AG10803 (cell line): ENCODE measurements around the gene OR3A3.
"Not testable (repeated sequence)": the region's sequence is repeated elsewhere in the genome, so short reads cannot be mapped to it uniquely, and the experiment has no call there.

Experiments used
- DNase-seq: peaks from one replicate; pipeline ENCODE4 v3.0.0; 2010; ENCODE audit warnings: low read depth
- H3K4me3 ChIP-seq: 2 replicates; pipeline ENCODE4 v1.5.1; 2011; ENCODE audit warnings: mild to moderate bottlenecking, low read length, control low read depth
- TF ChIP-seq, protein P1 (sequence below): conservative IDR thresholded peaks from 2 replicates; pipeline ENCODE4 v1.5.1; 2011; ENCODE audit warnings: mild to moderate bottlenecking, low read length, control low read depth, inconsistent platforms

Gene OR3A3

DNA sequence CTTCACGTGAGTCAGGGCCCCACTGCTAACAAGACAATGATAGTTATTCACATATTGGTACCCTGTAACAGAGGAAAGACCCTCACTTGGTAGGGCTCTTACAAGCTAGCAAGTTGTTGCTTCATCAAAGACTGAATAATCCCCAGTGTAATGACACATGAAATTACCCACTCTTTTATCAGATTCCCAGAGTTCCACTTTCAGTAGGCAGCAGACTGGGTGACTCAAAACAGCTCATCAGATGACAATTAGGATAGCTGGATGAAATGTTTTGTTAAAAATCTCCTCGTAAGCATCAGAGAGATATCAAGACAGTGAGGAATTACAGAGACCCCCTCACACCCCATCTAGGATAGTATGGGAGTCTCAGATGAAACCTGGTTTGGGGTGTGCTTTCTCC lies 29.3 kb downstream of the OR3A3 start:
- TF ChIP-seq, protein P1, sequence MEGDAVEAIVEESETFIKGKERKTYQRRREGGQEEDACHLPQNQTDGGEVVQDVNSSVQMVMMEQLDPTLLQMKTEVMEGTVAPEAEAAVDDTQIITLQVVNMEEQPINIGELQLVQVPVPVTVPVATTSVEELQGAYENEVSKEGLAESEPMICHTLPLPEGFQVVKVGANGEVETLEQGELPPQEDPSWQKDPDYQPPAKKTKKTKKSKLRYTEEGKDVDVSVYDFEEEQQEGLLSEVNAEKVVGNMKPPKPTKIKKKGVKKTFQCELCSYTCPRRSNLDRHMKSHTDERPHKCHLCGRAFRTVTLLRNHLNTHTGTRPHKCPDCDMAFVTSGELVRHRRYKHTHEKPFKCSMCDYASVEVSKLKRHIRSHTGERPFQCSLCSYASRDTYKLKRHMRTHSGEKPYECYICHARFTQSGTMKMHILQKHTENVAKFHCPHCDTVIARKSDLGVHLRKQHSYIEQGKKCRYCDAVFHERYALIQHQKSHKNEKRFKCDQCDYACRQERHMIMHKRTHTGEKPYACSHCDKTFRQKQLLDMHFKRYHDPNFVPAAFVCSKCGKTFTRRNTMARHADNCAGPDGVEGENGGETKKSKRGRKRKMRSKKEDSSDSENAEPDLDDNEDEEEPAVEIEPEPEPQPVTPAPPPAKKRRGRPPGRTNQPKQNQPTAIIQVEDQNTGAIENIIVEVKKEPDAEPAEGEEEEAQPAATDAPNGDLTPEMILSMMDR = no peak
- no peak for DNase-seq
- no peak overlapping the region for H3K4me3 ChIP-seq

- no peak for DNase-seq
- TF ChIP-seq, protein P1 = no peak
- no peak overlapping the region for H3K4me3 ChIP-seq
Measured at GRCh38 chr17:3447625-3448024, 36.5 kb downstream of the OR3A3 start.

DNA sequence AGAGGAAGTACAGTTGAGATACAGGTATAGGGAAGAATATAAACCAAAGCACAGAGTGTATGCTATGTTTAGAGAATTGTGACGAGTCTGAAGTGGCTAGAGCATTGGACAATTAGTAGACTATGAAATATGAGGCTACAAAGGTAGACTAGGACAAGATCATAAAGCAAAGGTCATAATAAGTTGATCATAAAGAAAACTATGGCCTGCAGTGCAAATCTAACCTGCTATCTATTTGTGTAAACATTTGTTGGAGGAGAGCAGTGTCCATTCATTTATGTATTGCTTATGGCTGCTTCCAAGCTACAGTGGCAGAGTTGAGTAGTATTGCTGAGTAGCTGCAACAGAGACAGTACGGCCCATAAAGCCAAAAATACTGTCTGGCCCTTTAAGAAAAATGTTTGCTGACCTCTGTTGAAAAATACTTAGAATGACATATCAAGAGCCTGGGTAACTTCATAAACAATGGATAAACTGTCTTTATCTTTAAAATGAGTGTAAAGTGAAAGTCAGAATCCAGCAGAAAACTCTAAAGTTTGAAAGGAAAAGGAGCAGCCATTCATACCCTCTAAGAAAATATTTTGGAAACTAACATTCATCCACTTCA lies 37.0 kb downstream of the OR3A3 start:
- no peak overlapping the region for H3K4me3 ChIP-seq
- TF ChIP-seq, protein P1 = no peak
- DNase-seq = no peak

- DNase-seq, H3K4me3 ChIP-seq: not testable (repeated sequence)
Measured at GRCh38 chr17:3466355-3466754, 55.2 kb downstream of the OR3A3 start.

DNA sequence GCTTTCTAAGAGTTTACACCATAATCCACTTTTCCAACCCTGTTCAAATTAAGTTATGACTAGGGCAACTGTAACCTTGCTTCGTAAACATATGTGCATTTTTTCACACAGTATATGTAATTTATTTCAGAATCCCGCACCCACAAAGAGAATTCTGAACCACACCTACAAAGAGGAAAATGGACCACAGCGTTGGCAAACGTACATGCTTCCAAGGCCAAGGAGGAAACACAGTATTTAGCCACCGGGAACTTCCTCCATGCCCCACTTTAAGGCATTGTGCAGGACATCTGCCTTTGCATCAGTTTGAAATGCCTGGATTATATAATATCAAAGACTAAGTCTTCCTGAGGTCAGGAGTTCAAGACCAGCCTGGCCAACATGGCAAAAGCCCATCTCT lies 58.4 kb downstream of the OR3A3 start:
- DNase-seq = no peak
- TF ChIP-seq, protein P1 = no peak
- H3K4me3 ChIP-seq = no peak overlapping the region

DNA sequence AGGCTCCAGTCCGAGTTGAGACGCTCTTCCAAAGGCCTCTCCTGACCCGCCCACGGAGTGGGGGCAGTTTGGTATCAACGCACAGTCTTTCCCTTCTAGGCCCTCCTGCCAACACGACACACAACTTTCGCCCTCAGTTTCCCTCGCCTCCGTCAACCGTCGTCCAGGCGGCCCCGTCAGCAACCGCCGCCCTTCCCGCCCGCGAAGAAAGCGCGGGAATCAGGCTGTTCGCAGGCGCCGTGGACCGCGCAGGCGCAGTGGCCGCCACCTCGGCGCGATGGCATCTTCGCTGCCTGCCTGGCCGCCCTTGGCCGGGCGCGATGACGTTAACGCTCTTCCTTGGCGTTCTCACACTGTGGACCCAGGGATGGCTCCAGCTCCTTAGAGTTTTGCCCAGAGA lies 60.4 kb downstream of the OR3A3 start, which contains the start of gene SPATA22:
TSS of gene SPATA22 (minus strand) at position 221 of the 400 bp plus-strand sequence. CDS start 2,494 bp downstream, outside the sequence.
- H3K4me3 ChIP-seq = no peak within 1 kb of the TSS
- DNase-seq = no peak
- TF ChIP-seq, protein P1 = no peak

DNA sequence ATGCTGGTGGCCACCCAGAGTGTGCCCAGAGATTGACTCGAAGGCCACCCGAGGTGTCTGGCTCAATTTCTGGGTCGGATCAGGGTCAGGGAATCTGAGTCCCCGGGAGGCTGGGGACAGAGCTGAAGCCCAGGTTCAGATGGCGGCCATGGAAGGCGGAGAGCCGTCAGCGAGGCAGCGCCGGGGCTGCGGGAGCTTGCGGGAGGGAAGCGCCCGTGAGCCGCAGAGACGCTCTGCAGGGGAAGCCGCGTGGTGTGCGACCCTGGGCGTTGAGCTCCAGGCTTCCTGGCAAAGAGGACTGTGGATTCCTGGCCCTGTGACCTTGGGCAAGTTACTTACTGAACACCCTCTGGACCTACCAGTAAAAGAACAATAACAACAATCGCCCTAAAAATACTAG lies 61.0 kb downstream of the OR3A3 start:
- no peak overlapping the region for H3K4me3 ChIP-seq
- TF ChIP-seq, protein P1 = no peak
- no peak for DNase-seq
